Small intestine (tissue), 7 donors: ENCODE results near the gene ANP32D. TPM values are rescaled to one million over a fixed set of nuclear protein-coding genes. Genes with fewer than 3 reads are reported as not detected.
"Not testable (repeated sequence)": the region's sequence is repeated elsewhere in the genome, so short reads cannot be mapped to it uniquely, and the experiment has no call there.

Experiments
- DNase-seq, 2 donors: peaks; one replicate each; pipeline versions ENCODE4 v3.0.0 to v3.0.0-alpha.2; 2013
- FAIRE-seq: peaks from 2 replicates; lab custom pipeline; 2012; peaks lifted over from hg19 to GRCh38; lab: Jason Lieb, UNC
- H3K27ac ChIP-seq, 3 donors: one replicate each; pipeline ENCODE4 v1.5.1; 2013; ENCODE audit warnings: low read length in 2 of 3, mild to moderate bottlenecking in 2 of 3, control low read depth in 1 of 3, inconsistent platforms in 1 of 3, low read depth in 1 of 3, moderate library complexity in 1 of 3
- H3K27me3 ChIP-seq, 3 donors: one replicate each; pipeline ENCODE4 v1.6.1; 2013; ENCODE audit warnings: low read length in 3 of 3, inconsistent platforms in 1 of 3; ENCODE audit not compliant: control insufficient read depth in 3 of 3, insufficient read depth in 3 of 3
- H3K36me3 ChIP-seq, 3 donors: one replicate each; pipeline ENCODE4 v1.6.1; 2013; ENCODE audit warnings: low read length in 3 of 3, inconsistent platforms in 1 of 3, low read depth in 1 of 3, mild to moderate bottlenecking in 1 of 3, moderate library complexity in 1 of 3; ENCODE audit not compliant: control insufficient read depth in 3 of 3, insufficient read depth in 2 of 3
- H3K4me1 ChIP-seq, 3 donors: one replicate each; pipeline ENCODE4 v1.6.1; 2013; ENCODE audit warnings: low read length in 2 of 3, inconsistent platforms in 1 of 3, low read depth in 1 of 3, mild to moderate bottlenecking in 1 of 3, moderate library complexity in 1 of 3; ENCODE audit not compliant: control insufficient read depth in 3 of 3, insufficient read depth in 2 of 3
- H3K4me3 ChIP-seq, 3 donors: one replicate each; pipeline ENCODE4 v1.5.1; 2013; ENCODE audit warnings: low read length in 3 of 3, control low read depth in 1 of 3, inconsistent platforms in 1 of 3, low read depth in 1 of 3, mild to moderate bottlenecking in 1 of 3, moderate library complexity in 1 of 3
- H3K9me3 ChIP-seq, 2 donors: one replicate each; pipeline ENCODE4 v1.6.1; 2013; ENCODE audit warnings: low read depth in 1 of 2, low read length in 1 of 2; ENCODE audit not compliant: control insufficient read depth in 2 of 2, insufficient read depth in 1 of 2
- WGBS, 3 donors: extraction: QIAGEN DNeasy Blood & Tissue Kit; methylation state at CpG; one replicate each; pipeline ENCODE4 v1.1.7; 2013; 5-methylcytosine and 5-hydroxymethylcytosine counted together
- polyA plus RNA-seq, 4 donors: library from polyadenylated mRNA; stranded (reverse) in 3 of 4; unstranded in 1 of 4; fragments of 200-250 nt in 3 of 4; fragments of 120-200 nt in 1 of 4; gene quantifications; one replicate each; pipeline versions ENCODE4 v1.2.1 to v1.2.3, GENCODE V29; 2013
- donor health status: healthy with polysubstance abuse.
- donor health status: control.
- donor health status: control.
- donor health status: Bipolar disorder and iron deficiency.
- donor health status: healthy.

Gene ANP32D
- polyA plus RNA-seq, 4 donors, result not detected

DNA sequence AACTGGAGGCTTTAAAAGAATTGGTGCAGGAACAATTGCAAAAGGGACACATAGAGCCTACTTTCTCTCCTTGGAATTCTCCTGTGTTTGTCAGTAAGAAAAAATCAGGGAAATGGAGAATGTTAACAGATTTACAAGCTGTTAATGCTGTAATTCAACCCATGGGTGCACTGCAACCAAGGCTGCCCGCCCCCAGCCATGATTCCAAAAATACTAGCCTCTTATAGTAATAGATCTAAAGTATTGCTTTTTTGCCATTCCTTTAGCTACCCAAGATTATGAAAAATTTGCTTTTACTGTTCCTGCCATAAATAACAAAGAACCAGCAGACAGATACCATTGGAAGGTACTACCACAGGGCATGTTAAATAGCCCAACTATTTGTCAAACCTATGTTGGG is 37.8 kb downstream of the ANP32D start:
- Histone ChIP-seq H3K27me3 (no peaks in the 10 kb centered on the region), H3K4me3 (no peak overlapping the region), H3K9me3 (peaks cover 0 to 9% of the 10 kb centered on the region in 2 donors), H3K4me1 (no peaks in the 10 kb centered on the region), H3K27ac (no peak overlapping the region), H3K36me3 (no peaks in the 10 kb centered on the region)
- DNase-seq (no peak), FAIRE-seq (no peak)
- 11 to 47% (median 15%) methylated on average over 1 of the region's 1 CpG for WGBS, 3 donors

GRCh38 chr12:48512855-48513254 is 40.5 kb downstream of the ANP32D start:
- no peak for DNase-seq
- peaks cover 0 to 9% of the 10 kb centered on the region in 2 donors for H3K9me3 ChIP-seq
- H3K4me3 ChIP-seq, result no peak overlapping the region
- H3K36me3 ChIP-seq, result no peaks in the 10 kb centered on the region
- no peaks in the 10 kb centered on the region for H3K27me3 ChIP-seq
- no peaks in the 10 kb centered on the region for H3K4me1 ChIP-seq
- WGBS, 3 donors, result 58 to 69% (median 63%) methylated on average over 2 of the region's 2 CpGs
- FAIRE-seq, result no peak
- H3K27ac ChIP-seq, result no peak overlapping the region

GRCh38 chr12:48514728-48515127 is 42.4 kb downstream of the ANP32D start:
- FAIRE-seq (no peak), DNase-seq (no peak)
- Histone ChIP-seq H3K27ac (no peak overlapping the region), H3K36me3 (no peaks in the 10 kb centered on the region), H3K9me3 (peaks cover 0 to 9% of the 10 kb centered on the region in 2 donors), H3K27me3 (no peaks in the 10 kb centered on the region), H3K4me1 (no peaks in the 10 kb centered on the region), H3K4me3 (no peak overlapping the region)
- 82 to 96% (median 85%) methylated on average over 1 of the region's 1 CpG for WGBS, 3 donors

- not testable (repeated sequence) for FAIRE-seq, DNase-seq, H3K9me3 ChIP-seq, H3K27me3 ChIP-seq, H3K36me3 ChIP-seq, H3K27ac ChIP-seq, H3K4me3 ChIP-seq, H3K4me1 ChIP-seq
- 86 to 92% (median 91%) methylated on average over 20 to 24 of the region's 24 CpGs for WGBS, 3 donors
Measured at GRCh38 chr12:48520381-48520780, 48.0 kb downstream of the ANP32D start.

Other genes starting within 250 kb of the ANP32D start
- 10 to 100 TPM in 1 of 4 donors, 1 to 10 TPM in 3; 4.0 to 17.8 (median 4.6) TPM for gene ZNF641, start 121.6 kb upstream of the ANP32D start, polyA plus RNA-seq
- gene C12orf54, start 9.9 kb downstream of the ANP32D start, polyA plus RNA-seq, result under 1 TPM in 1 of 4 donors, not detected in 3; 0.07 TPM
- gene OR8S1, start 53.1 kb downstream of the ANP32D start, polyA plus RNA-seq, result not detected
- gene LALBA, start 97.5 kb downstream of the ANP32D start, polyA plus RNA-seq, result not detected
- gene KANSL2, start 209.7 kb downstream of the ANP32D start, polyA plus RNA-seq, result 10 to 100 TPM; 23.5 to 38.9 (median 28.5) TPM
- gene CCNT1, start 244.1 kb downstream of the ANP32D start, polyA plus RNA-seq, result 10 to 100 TPM in 1 of 4 donors, 1 to 10 TPM in 3; 3.0 to 22.0 (median 5.1) TPM